GM12864 (cell line): ENCODE data around the gene ERG.

Experiments
- DNase-seq: peaks from one replicate; pipeline ENCODE4 v3.0.0-alpha.2; 2011; ENCODE audit warnings: low read depth
- H3K4me3 ChIP-seq: 2 replicates; pipeline ENCODE4 v1.5.1; 2011; ENCODE audit warnings: mild to moderate bottlenecking, low read depth, low read length, control low read depth
- CTCF ChIP-seq: IDR thresholded peaks from 2 replicates; pipeline ENCODE4 v1.5.1; 2011; ENCODE audit warnings: low read depth, mild to moderate bottlenecking, moderate library complexity, low read length, control low read depth, inconsistent platforms; ENCODE audit errors: missing control alignments

The ERG gene

DNA sequence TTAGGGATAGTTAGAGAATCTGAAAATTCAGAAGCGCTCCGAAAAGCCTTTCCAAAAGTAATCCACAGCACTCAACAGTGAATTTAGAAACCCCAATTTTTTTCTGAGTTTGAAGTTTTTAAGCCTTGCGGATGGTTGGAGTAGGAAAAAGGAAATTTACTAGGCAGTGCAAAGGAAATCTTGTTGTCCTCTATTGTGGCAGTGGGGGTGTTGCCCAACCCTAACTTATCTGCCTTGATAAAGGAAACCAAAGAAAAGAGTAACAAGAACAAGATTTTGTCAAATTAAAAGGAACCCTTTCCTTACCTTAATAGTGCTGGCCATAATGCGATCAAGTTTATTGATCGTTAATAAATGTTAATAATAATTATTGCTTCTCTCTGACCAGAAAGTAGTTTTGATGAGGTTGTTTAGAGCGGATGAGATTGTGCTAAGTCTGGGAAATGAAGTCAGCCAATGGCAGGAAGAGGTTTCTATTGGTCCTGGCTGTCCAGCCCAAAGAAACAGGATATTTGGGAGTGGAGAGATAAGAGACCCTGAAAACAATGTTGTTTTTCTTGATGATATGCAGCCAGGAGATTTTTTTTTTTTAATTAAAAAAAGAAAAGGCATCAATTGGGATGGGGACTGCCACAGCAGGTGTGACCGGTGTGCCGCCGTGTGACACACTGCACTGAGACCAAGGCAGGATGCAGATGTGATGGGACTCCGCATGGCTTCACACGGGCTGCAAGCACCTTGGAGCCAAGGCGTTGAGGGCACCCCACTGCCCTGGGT lies at the start of gene ERG:
TSS of gene ERG (minus strand) at position 421 of the 777 bp plus-strand sequence. CDS start at position 324, 97 bp downstream.
- TF ChIP-seq CTCF = no peak
- no peak for DNase-seq
- no peak within 1 kb of the TSS for H3K4me3 ChIP-seq

DNA sequence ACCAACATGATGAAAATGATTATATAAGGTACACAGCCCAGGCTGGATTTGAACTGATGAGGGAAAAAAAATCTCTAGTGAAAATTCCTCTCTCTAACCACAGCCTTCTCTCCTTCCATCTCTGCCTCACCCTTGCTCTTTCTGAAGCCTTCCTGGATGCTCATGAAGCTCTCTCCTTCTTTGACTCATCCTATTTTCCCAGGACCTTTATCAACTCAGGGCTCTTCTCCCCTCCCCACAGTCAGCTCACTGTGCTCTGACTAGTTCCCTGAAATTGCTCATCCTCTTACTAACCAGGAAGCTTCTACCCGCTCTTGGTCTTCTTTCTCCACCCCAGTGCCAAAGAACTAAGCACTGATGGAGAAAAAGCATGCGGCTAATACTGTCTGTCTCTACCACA lies 46.4 kb upstream of the ERG start:
- TF ChIP-seq CTCF = no peak
- DNase-seq = no peak
- H3K4me3 ChIP-seq = no peak overlapping the region

GRCh38 chr21:38542263-38542662 lies 44.0 kb upstream of the ERG start:
- no peak for DNase-seq
- TF ChIP-seq CTCF = no peak
- no peak overlapping the region for H3K4me3 ChIP-seq

DNA sequence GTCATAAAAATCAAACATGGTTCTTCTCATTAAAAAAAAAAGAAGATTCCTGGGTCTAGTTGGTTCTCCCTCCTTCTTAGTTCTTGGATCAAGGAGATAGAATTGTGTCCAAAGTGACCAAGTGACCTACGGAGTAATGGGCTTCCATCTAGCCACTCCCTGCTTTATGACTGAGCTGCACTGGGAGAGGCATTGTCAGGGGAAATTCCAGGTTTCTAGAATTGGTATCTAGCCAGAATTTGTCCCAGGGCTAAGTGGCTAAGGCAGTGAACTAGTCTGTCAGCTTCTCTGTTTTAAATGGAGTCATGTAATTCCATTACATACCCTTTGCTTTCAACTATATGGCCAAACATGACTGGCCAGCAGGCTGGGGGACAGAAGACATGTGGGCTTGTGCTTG lies 40.1 kb upstream of the ERG start:
- H3K4me3 ChIP-seq = no peak overlapping the region
- no peak for TF ChIP-seq CTCF
- DNase-seq = no peak

GRCh38 chr21:38534591-38534990 lies 36.3 kb upstream of the ERG start:
- DNase-seq = no peak
- TF ChIP-seq CTCF = no peak
- no peak overlapping the region for H3K4me3 ChIP-seq

GRCh38 chr21:38533887-38534286 lies 35.6 kb upstream of the ERG start:
- DNase-seq = no peak
- TF ChIP-seq CTCF = no peak
- H3K4me3 ChIP-seq = no peak overlapping the region

- DNase-seq = no peak
- TF ChIP-seq CTCF = no peak
- H3K4me3 ChIP-seq = no peak overlapping the region
Measured at GRCh38 chr21:38531591-38531990, 33.3 kb upstream of the ERG start.
